Lung (tissue), 12 donors: ENCODE data around the gene UVSSA. TPM values are rescaled to one million over a fixed set of nuclear protein-coding genes. Genes with fewer than 3 reads are reported as not detected.

ENCODE experiments used
- ATAC-seq: fragments of 200-7000 bp; cut with Tn5 transposase; one replicate; pipeline ENCODE4 v1.9.1; 2020; ENCODE audit warnings: moderate number of reproducible peaks; ENCODE audit not compliant: insufficient read depth, low FRiP score
- DNase-seq, 3 donors: peaks; one replicate each; pipeline ENCODE4 v3.0.0-alpha.2; 2013 to 2017
- H3K27ac ChIP-seq, 2 donors: one replicate each; pipeline ENCODE4 v1.5.1; 2013; ENCODE audit warnings: mild to moderate bottlenecking in 2 of 2, moderate library complexity in 2 of 2, control low read depth in 1 of 2, inconsistent platforms in 1 of 2, low read depth in 1 of 2, low read length in 1 of 2
- H3K27me3 ChIP-seq, 3 donors: one replicate each; pipeline ENCODE4 v1.5.1; 2013; ENCODE audit warnings: low read length in 2 of 3; ENCODE audit not compliant: control insufficient read depth in 3 of 3, insufficient read depth in 3 of 3
- H3K36me3 ChIP-seq, 4 donors: one replicate each; pipeline ENCODE4 v1.5.1; 2013; ENCODE audit warnings: low read length in 4 of 4, mild to moderate bottlenecking in 1 of 4, moderate library complexity in 1 of 4; ENCODE audit not compliant: control insufficient read depth in 4 of 4, insufficient read depth in 4 of 4
- H3K4me1 ChIP-seq, 5 donors: one replicate each; pipeline ENCODE4 v1.5.1; 2013; ENCODE audit warnings: low read length in 5 of 5, mild to moderate bottlenecking in 2 of 5, moderate library complexity in 1 of 5; ENCODE audit not compliant: control insufficient read depth in 5 of 5, insufficient read depth in 5 of 5
- H3K4me3 ChIP-seq: one replicate; pipeline ENCODE4 v1.5.1; 2013; ENCODE audit warnings: mild to moderate bottlenecking, control low read depth, moderate library complexity
- H3K9ac ChIP-seq, 2 donors: one replicate each; pipeline ENCODE4 v1.5.1; 2013; ENCODE audit warnings: low read length in 2 of 2, control low read depth in 1 of 2; ENCODE audit not compliant: insufficient read depth in 1 of 2
- H3K9me3 ChIP-seq, 4 donors: one replicate each; pipeline ENCODE4 v1.5.1; 2013; ENCODE audit warnings: low read length in 3 of 4, mild to moderate bottlenecking in 1 of 4, moderate library complexity in 1 of 4; ENCODE audit not compliant: control insufficient read depth in 4 of 4, insufficient read depth in 3 of 4
- CTCF ChIP-seq: IDR thresholded peaks from 2 replicates; pipeline ENCODE4 v1.5.1; 2012; ENCODE audit warnings: mild to moderate bottlenecking; ENCODE audit errors: control extremely low read depth, extremely low read depth
- WGBS, 2 donors: extraction: QIAGEN DNeasy Blood & Tissue Kit; methylation state at CpG; one replicate each; pipeline ENCODE4 v1.1.7; 2013; 5-methylcytosine and 5-hydroxymethylcytosine counted together
- polyA plus RNA-seq, 2 donors: library from polyadenylated mRNA; stranded (reverse); fragments of 200-250 nt; gene quantifications; one replicate each; pipeline ENCODE4 v1.2.1, GENCODE V29; 2013
- total RNA-seq, 2 donors: library from RNA; depleted of rRNA in 1 of 2; stranded (reverse); fragments of >200 nt in 1 of 2; gene quantifications; one replicate each; pipeline ENCODE4 v1.2.1, GENCODE V29; 2014 to 2021
- donor health status: control.
- donor health status: control.
- donor health status: Bipolar disorder and iron deficiency.
- donor health status: healthy.
- donor health status: DM: yes; HTN: yes; CAD: no.

Gene UVSSA
- total and polyA plus RNA-seq, 4 donors, result 9.8 to 50.9 (median 17.7) TPM

- H3K9me3 ChIP-seq, result no peaks in the 10 kb centered on the region
- H3K4me3 ChIP-seq, result no peak overlapping the region
- peaks cover 2 to 41% (median 3%) of the 10 kb centered on the region in 4 donors for H3K36me3 ChIP-seq
- WGBS, 2 donors, result 87 to 92% methylated on average over 14 of the region's 14 CpGs
- no peak overlapping the region for H3K9ac ChIP-seq
- H3K4me1 ChIP-seq, result peaks cover 0 to 3% (median 0%) of the 10 kb centered on the region in 5 donors
- ATAC-seq (no peak), DNase-seq (no peak)
- no peaks in the 10 kb centered on the region for H3K27me3 ChIP-seq
- TF ChIP-seq CTCF, result no peak
- H3K27ac ChIP-seq, result no peak overlapping the region
Observed at GRCh38 chr4:1359144-1359501, 12.1 kb downstream of the UVSSA start.

- H3K4me3 ChIP-seq, result no peak overlapping the region
- no peaks in the 10 kb centered on the region for H3K9me3 ChIP-seq
- no peak overlapping the region for H3K9ac ChIP-seq
- no peak overlapping the region for H3K27ac ChIP-seq
- H3K4me1 ChIP-seq, result peaks cover 0 to 6% (median 0%) of the 10 kb centered on the region in 5 donors
- DNase-seq, result no peak
- no peaks in the 10 kb centered on the region for H3K27me3 ChIP-seq
- WGBS, 2 donors, result 94% methylated on average over 16 of the region's 16 CpGs
- peaks cover 2 to 41% (median 3%) of the 10 kb centered on the region in 4 donors for H3K36me3 ChIP-seq
- TF ChIP-seq CTCF, result no peak
- ATAC-seq, result no peak
Observed at GRCh38 chr4:1359976-1360375, 13.0 kb downstream of the UVSSA start.

GRCh38 chr4:1360423-1361283, 13.6 kb downstream of the UVSSA start:
- TF ChIP-seq CTCF, result no peak
- DNase-seq, result no peak
- 92 to 93% methylated on average over 29 of the region's 29 CpGs for WGBS, 2 donors
- H3K9ac ChIP-seq, result no peak overlapping the region
- H3K27ac ChIP-seq, result no peak overlapping the region
- H3K36me3 ChIP-seq, result peaks cover 0 to 36% (median 3%) of the 10 kb centered on the region in 4 donors
- no peak overlapping the region for H3K4me3 ChIP-seq
- H3K27me3 ChIP-seq, result no peaks in the 10 kb centered on the region
- no peaks in the 10 kb centered on the region for H3K9me3 ChIP-seq
- H3K4me1 ChIP-seq, result peaks cover 0 to 8% (median 0%) of the 10 kb centered on the region in 5 donors
- ATAC-seq, result no peak
